Measurements from ENCODE around the gene HUNK.

- no peak for TF ChIP-seq CTCF (conservative IDR thresholded peaks at IDR 0.05)
- no peak for TF ChIP-seq ZFX (IDR thresholded peaks at IDR 0.05)
Observed at GRCh38 chr21:31886915-31887314, 14.1 kb downstream of the HUNK start.

Data from C4-2B (cell line).